PFSK-1 (cell line): ENCODE data around the gene FBXW11.

Experiments
- POLR2AphosphoS5 ChIP-seq: IDR thresholded peaks from 2 replicates; pipeline ENCODE4 v1.6.1; 2012; ENCODE audit warnings: low read depth, mild to moderate bottlenecking, control low read depth, low read length, moderate library complexity
- SIN3A ChIP-seq: IDR thresholded peaks from 2 replicates; pipeline ENCODE4 v1.6.1; 2012; ENCODE audit warnings: mild to moderate bottlenecking, low read length, moderate library complexity, borderline replicate concordance; ENCODE audit not compliant: insufficient read depth
- TAF1 ChIP-seq: IDR thresholded peaks from 2 replicates; pipeline ENCODE4 v1.6.1; 2012; ENCODE audit warnings: low read length, control low read depth, borderline replicate concordance; ENCODE audit not compliant: insufficient read depth
- TF ChIP-seq, protein P1 (sequence below), 2 experiments: IDR thresholded peaks; 2 replicates each; pipeline versions ENCODE4 v1.6.1 to v1.8.0; 2011 to 2012; ENCODE audit warnings: low read depth in 2 of 2, low read length in 2 of 2, control low read depth in 1 of 2, inconsistent platforms in 1 of 2, mild to moderate bottlenecking in 1 of 2, moderate library complexity in 1 of 2; ENCODE audit not compliant: insufficient read depth in 1 of 2

DNA sequence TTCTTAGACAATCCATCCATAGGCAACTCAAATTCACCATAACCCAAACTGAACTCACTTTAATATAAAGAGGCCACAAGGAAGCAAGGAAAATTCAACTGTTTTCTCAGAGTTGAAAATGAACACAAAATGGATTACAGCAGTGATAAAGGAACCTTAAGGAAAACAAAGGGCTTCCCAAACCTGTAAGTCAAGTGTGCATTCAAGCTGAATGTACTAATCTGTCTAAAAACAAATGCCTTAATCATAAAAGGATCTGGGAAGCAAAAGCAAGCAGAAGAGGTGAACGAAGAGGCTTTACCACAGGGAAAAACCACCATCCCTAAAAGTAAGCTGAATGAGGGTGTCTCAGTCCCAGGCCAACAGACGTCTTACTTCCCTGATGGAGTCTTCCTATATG is 13.6 kb downstream of the FBXW11 start:
- TF ChIP-seq TAF1 = no peak
- TF ChIP-seq, protein P1, sequence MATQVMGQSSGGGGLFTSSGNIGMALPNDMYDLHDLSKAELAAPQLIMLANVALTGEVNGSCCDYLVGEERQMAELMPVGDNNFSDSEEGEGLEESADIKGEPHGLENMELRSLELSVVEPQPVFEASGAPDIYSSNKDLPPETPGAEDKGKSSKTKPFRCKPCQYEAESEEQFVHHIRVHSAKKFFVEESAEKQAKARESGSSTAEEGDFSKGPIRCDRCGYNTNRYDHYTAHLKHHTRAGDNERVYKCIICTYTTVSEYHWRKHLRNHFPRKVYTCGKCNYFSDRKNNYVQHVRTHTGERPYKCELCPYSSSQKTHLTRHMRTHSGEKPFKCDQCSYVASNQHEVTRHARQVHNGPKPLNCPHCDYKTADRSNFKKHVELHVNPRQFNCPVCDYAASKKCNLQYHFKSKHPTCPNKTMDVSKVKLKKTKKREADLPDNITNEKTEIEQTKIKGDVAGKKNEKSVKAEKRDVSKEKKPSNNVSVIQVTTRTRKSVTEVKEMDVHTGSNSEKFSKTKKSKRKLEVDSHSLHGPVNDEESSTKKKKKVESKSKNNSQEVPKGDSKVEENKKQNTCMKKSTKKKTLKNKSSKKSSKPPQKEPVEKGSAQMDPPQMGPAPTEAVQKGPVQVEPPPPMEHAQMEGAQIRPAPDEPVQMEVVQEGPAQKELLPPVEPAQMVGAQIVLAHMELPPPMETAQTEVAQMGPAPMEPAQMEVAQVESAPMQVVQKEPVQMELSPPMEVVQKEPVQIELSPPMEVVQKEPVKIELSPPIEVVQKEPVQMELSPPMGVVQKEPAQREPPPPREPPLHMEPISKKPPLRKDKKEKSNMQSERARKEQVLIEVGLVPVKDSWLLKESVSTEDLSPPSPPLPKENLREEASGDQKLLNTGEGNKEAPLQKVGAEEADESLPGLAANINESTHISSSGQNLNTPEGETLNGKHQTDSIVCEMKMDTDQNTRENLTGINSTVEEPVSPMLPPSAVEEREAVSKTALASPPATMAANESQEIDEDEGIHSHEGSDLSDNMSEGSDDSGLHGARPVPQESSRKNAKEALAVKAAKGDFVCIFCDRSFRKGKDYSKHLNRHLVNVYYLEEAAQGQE (IDR thresholded peaks at IDR 0.05; ENCODE audit: insufficient read depth in 1 of 2, low read depth in 2 of 2, low read length in 2 of 2) = no peak
- TF ChIP-seq POLR2AphosphoS5 = no peak
- no peak for TF ChIP-seq SIN3A
